CD4-positive, alpha-beta T cell (primary cell): ENCODE measurements around the gene CRK. TPM values are rescaled to one million over a fixed set of nuclear protein-coding genes. Genes with fewer than 3 reads are reported as not detected.

Experiments used
- ATAC-seq: fragments of 200-7000 bp; cut with Tn5 transposase; one replicate; pipeline ENCODE4 v1.10.0; 2022; ENCODE audit warnings: mild to moderate bottlenecking; ENCODE audit not compliant: poor library complexity
- CTCF ChIA-PET: fragments of 350-600 bp; sonication (Branson Sonifier 250); formaldehyde crosslinking; loops from one replicate; lab custom pipeline; 2021; ENCODE audit warnings: antibody characterized with exemption, inconsistent platforms; lab: Charles Lee
- POLR2A ChIA-PET: fragments of 350-600 bp; sonication (Branson Sonifier 250); formaldehyde crosslinking; loops from one replicate; lab custom pipeline; 2021; ENCODE audit warnings: antibody characterized with exemption, inconsistent platforms; lab: Charles Lee
- DNase-seq, 14 experiments: peaks; one replicate each; pipeline ENCODE4 v3.0.0-alpha.2; 2013 to 2020; ENCODE audit warnings: mixed read lengths in 2 of 14
- H3K27ac ChIP-seq, 2 donors: one replicate each; pipeline versions ENCODE4 v1.5.1 to v1.7.0; 2013; ENCODE audit warnings: low read length in 2 of 2, low read depth in 1 of 2, mild to moderate bottlenecking in 1 of 2
- H3K27me3 ChIP-seq, 2 experiments: 1 replicate in 1 of 2; 2 replicates in 1 of 2; pipeline versions ENCODE4 v1.6.1 to v1.7.0; 2013; ENCODE audit warnings: low read length in 2 of 2, control low read depth in 1 of 2, mild to moderate bottlenecking in 1 of 2, moderate library complexity in 1 of 2; ENCODE audit not compliant: insufficient read depth in 2 of 2, control insufficient read depth in 1 of 2
- H3K36me3 ChIP-seq: one replicate; pipeline ENCODE4 v1.6.1; 2013; ENCODE audit warnings: low read length, control low read depth; ENCODE audit not compliant: insufficient read depth
- H3K4me1 ChIP-seq: one replicate; pipeline ENCODE4 v1.6.1; 2013; ENCODE audit warnings: low read length, control low read depth; ENCODE audit not compliant: insufficient read depth
- H3K4me3 ChIP-seq: one replicate; pipeline ENCODE4 v1.5.1; 2013; ENCODE audit warnings: mild to moderate bottlenecking, low read length, moderate library complexity
- H3K9me3 ChIP-seq, 2 experiments: 1 replicate in 1 of 2; 2 replicates in 1 of 2; pipeline versions ENCODE4 v1.6.1 to v1.7.0; 2013; ENCODE audit warnings: low read length in 2 of 2, mild to moderate bottlenecking in 2 of 2, control low read depth in 1 of 2, moderate library complexity in 1 of 2; ENCODE audit not compliant: control insufficient read depth in 1 of 2, insufficient read depth in 1 of 2
- H3K27ac Mint-ChIP-seq: one replicate; pipeline ENCODE4 v1.8.0; 2020; ENCODE audit warnings: mixed read lengths
- H3K27me3 Mint-ChIP-seq: one replicate; pipeline ENCODE4 v1.8.0; 2021; ENCODE audit warnings: mixed read lengths
- H3K36me3 Mint-ChIP-seq: one replicate; pipeline ENCODE4 v1.8.0; 2021; ENCODE audit warnings: low read depth, mixed read lengths
- H3K4me1 Mint-ChIP-seq: one replicate; pipeline ENCODE4 v1.8.0; 2021; ENCODE audit warnings: low read depth, mixed read lengths
- H3K4me3 Mint-ChIP-seq: one replicate; pipeline ENCODE4 v1.8.0; 2020; ENCODE audit warnings: mild to moderate bottlenecking, mixed read lengths
- H3K9me3 Mint-ChIP-seq: one replicate; pipeline ENCODE4 v1.8.0; 2020; ENCODE audit warnings: mixed read lengths
- intact Hi-C, 2 experiments: fragments of 100-400 bp; cut with DNase I in 1 of 2; cut with micrococcal nuclease in 1 of 2; formaldehyde crosslinking; loops; one replicate each; pipeline versions ENCODE4 v1.15.1 to v1.9.0; 2023 to 2025; cut with DNase I, micrococcal nuclease
- total RNA-seq, 174 experiments: library from RNA in 2 of 174; stranded (reverse) in 2 of 174; gene quantifications; one replicate each; pipeline ENCODE4 v1.2.3 and lab custom pipeline; 2021 to 2026
- TF ChIP-seq, protein P1 (sequence below): fragments of 200-600 bp; IDR thresholded peaks from one replicate; pipeline ENCODE4 v1.8.0; 2022; ENCODE audit warnings: antibody characterized with exemption, mild to moderate bottlenecking

Gene CRK
- total RNA-seq, 2 experiments from 2014 or later: 13.6 to 14.5 TPM

DNA sequence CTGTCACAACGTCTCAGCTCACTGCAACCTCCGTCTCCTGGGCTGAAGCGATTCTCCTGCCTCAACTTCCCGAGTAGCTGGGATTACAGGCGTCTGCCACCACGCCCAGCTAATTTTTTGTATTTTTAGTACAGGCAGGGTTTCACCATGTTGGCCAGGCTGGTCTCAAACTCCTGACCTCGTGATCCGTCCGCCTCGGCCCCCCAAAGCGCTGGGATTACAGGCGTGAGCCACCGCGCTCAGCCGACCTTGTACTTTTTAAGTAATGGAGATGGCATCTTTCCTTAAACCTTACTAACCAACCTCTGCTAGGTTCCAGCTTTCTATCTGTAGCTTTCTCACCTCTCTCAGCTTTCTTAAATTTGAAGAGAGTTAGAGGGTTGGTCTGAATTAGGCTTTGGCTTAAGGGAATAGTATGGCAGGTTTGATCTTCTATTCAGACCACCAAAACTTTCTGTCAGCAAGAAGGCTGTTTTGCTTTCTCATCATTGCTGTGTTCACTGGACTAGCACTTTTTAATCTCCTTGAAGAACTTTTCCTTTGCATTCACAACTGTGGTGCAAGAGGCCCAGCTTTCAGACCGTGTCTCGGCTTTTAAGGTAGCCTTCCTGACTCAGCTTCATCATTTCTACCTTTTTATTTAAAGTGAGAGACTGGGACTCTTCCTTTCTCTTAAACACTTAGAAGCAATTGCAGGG is 84.0 kb downstream of the CRK start:
- intact Hi-C loops: no loop called here
- H3K4me1 ChIP-seq: peaks cover 73% of the 10 kb centered on the region
- no peak overlapping the region for H3K4me3 Mint-ChIP-seq

More for the DNA sequence above, 84.0 kb downstream of the CRK start:
- Histone ChIP-seq H3K9me3 (no peaks in the 10 kb centered on the region), H3K27ac (peak overlapping the region in 1 of 2 donors; percentile 4), H3K36me3 (peaks cover 23% of the 10 kb centered on the region), H3K27me3 (no peaks in the 10 kb centered on the region), H3K4me3 (no peak overlapping the region)
- DNase-seq (no peak), ATAC-seq (no peak)
- ChIA-PET POLR2A (interaction anchor here (0.6 to 1.9 kb wide), 4 partner anchors 9 to 143 kb away, joined by 3 to 7 read pairs (median 4); partner anchors contain the start of gene YWHAE), CTCF (interaction anchor here (1.5 kb wide), 1 partner anchor 144 kb away, joined by 4 read pairs; no protein-coding TSS in a partner anchor)
- Mint-ChIP-seq H3K27ac (peak overlapping the region; percentile 49), H3K9me3 (no peaks in the 10 kb centered on the region), H3K27me3 (no peaks in the 10 kb centered on the region), H3K4me1 (peaks cover 66% of the 10 kb centered on the region), H3K36me3 (peaks cover 40% of the 10 kb centered on the region)
- TF ChIP-seq, protein P1, sequence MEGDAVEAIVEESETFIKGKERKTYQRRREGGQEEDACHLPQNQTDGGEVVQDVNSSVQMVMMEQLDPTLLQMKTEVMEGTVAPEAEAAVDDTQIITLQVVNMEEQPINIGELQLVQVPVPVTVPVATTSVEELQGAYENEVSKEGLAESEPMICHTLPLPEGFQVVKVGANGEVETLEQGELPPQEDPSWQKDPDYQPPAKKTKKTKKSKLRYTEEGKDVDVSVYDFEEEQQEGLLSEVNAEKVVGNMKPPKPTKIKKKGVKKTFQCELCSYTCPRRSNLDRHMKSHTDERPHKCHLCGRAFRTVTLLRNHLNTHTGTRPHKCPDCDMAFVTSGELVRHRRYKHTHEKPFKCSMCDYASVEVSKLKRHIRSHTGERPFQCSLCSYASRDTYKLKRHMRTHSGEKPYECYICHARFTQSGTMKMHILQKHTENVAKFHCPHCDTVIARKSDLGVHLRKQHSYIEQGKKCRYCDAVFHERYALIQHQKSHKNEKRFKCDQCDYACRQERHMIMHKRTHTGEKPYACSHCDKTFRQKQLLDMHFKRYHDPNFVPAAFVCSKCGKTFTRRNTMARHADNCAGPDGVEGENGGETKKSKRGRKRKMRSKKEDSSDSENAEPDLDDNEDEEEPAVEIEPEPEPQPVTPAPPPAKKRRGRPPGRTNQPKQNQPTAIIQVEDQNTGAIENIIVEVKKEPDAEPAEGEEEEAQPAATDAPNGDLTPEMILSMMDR: no peak

Other genes starting within 250 kb of the CRK start
- not detected for gene BHLHA9, start 185.8 kb downstream of the CRK start, total RNA-seq
- gene TRARG1, start 176.6 kb downstream of the CRK start, total RNA-seq: not detected
- 100 to 1,000 TPM; 116 to 133 TPM for gene YWHAE, start 56.0 kb downstream of the CRK start, total RNA-seq
- gene MYO1C, start 36.5 kb upstream of the CRK start, total RNA-seq: 10 to 100 TPM; 21.0 to 24.7 TPM
- gene INPP5K, start 60.4 kb upstream of the CRK start, total RNA-seq: 100 to 1,000 TPM; 199 to 207 TPM
- gene PITPNA, start 106.6 kb upstream of the CRK start, total RNA-seq: 10 to 100 TPM; 24.5 to 29.0 TPM
- 10 to 100 TPM in 1 of 2 experiments, 1 to 10 TPM in 1; 9.0 to 10.2 TPM for gene SLC43A2, start 172.6 kb upstream of the CRK start, total RNA-seq
- gene SCARF1, start 189.5 kb upstream of the CRK start, total RNA-seq: under 1 TPM; 0.41 to 0.45 TPM
- gene RILP, start 193.6 kb upstream of the CRK start, total RNA-seq: 1 to 10 TPM; 1.3 to 1.5 TPM
- 100 to 1,000 TPM; 550 to 572 TPM for gene PRPF8, start 228.6 kb upstream of the CRK start, total RNA-seq